ENCODE results near the gene SMCO2.

DNA sequence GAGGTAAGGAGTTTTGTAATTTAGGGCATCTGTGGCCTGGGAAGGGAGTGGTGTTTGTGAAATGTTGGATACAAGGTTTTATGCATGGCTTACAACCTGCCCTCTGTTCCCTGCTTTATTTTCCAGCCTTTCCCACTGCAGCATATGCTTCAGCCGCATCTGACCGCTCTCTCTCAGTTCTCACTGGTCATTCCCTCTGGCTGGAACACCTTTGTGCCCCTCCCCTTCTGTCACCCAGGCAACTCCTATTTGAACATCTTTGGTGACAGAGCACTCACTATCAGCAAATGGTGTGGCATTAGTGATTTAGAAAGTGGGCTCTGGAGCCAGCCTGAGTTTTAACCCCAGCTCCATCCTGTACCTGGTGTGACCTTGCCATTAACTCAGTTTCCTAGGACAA is 47.5 kb upstream of the SMCO2 start:
- TF ChIP-seq ZNF184 (tag by site-specific recombination; IDR thresholded peaks at IDR 0.05) (no peak), ZNF785 (tag by site-specific recombination; IDR thresholded peaks at IDR 0.05) (no peak), ZNF274 (IDR thresholded peaks at IDR 0.05; ENCODE audit: low read length) (no peak), ZNF274 (tag by site-specific recombination; IDR thresholded peaks at IDR 0.05; ENCODE audit: borderline replicate concordance) (no peak)
- TF ChIP-seq, protein P1, sequence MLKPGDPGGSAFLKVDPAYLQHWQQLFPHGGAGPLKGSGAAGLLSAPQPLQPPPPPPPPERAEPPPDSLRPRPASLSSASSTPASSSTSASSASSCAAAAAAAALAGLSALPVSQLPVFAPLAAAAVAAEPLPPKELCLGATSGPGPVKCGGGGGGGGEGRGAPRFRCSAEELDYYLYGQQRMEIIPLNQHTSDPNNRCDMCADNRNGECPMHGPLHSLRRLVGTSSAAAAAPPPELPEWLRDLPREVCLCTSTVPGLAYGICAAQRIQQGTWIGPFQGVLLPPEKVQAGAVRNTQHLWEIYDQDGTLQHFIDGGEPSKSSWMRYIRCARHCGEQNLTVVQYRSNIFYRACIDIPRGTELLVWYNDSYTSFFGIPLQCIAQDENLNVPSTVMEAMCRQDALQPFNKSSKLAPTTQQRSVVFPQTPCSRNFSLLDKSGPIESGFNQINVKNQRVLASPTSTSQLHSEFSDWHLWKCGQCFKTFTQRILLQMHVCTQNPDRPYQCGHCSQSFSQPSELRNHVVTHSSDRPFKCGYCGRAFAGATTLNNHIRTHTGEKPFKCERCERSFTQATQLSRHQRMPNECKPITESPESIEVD (tag by site-specific recombination; IDR thresholded peaks at IDR 0.05) = no peak

Measured in HEK293 (cell line).